GM18505 (cell line): ENCODE data around the gene RFNG.

ENCODE experiments used
- ATAC-seq: cut with Tn5 transposase; IDR thresholded peaks from one replicate; pipeline ENCODE4 v1.9.1; 2021; ENCODE audit not compliant: unreplicated experiment
- POLR2A ChIP-seq: IDR thresholded peaks from 4 replicates; pipeline ENCODE4 v1.6.1; 2011; ENCODE audit warnings: borderline replicate concordance; ENCODE audit not compliant: insufficient read depth, insufficient read length; ENCODE audit errors: extremely low read depth

The RFNG gene

DNA sequence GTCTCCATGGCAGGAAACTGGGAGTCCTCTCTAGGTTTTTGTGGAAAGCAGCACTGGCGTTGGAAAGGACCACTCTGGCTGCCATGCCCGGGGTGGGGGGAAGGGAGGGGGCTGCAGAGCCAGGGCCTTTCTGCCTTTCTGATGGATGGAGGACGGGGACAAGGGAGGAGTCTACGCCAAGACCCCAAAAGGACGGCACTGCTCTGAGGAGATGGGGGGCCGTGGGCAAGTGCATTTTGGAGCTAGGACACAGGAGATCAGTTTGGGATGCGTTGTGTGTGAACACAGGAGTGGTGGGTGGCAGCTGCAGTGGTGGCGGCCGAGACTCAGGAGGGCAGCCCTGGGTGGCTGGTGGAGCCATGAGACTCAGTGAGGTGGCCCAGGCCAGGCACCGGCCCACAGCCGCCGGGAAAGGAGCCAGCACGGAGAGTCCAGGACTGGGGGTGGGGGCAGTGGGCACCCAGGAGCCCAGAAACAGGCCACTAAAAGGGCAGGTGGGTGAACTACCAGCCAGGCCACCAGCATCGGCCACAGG is 31.0 kb downstream of the RFNG start:
- ATAC-seq, result no peak
- TF ChIP-seq POLR2A, result no peak

DNA sequence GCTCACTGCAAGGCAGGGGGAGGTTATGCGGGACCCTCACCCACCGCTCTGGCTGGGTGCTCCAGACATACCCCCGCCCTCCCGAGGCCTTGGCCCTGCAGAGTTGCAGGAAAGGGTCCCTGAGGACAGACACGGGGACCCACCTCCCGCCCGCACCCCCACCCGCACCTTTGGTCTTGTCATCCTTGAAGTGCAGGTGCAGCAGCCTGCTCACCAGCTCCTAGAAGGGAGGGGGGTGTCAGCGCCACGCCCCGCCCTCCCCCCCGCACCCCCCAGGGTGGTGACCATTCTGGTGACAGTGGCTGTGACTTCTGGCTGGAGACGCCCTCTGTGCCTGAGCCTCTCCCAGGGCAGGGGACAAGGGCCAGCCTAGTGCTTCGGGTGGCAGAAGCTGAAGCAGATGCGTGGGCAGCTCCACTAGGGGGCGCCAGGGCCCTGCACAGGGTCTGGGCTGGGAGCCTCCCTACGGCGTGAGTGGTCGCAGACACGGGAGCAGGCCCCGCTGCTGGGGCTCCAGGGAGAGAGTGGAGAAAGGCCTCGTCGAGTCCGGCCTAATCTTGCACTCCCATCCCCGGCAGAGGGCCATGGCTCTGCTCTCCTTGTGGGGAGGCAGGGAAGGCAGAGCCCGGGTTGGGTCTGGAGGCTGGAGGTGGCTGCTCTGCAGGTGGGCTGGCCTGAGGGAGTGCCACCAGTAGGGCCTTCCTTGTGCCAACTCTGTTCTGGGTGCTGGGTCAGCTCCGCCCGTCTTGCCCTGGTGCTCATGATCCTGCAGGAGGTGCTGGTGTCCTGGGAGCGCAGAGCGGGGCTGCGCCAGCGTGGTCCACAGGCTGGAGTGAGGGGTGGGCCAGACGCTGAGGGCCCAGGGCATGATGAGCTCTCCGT is 31.7 kb downstream of the RFNG start:
- no peak for ATAC-seq
- no peak for TF ChIP-seq POLR2A

GRCh38 chr17:82018989-82019689 is 32.5 kb downstream of the RFNG start:
- no peak for ATAC-seq
- no peak for TF ChIP-seq POLR2A

DNA sequence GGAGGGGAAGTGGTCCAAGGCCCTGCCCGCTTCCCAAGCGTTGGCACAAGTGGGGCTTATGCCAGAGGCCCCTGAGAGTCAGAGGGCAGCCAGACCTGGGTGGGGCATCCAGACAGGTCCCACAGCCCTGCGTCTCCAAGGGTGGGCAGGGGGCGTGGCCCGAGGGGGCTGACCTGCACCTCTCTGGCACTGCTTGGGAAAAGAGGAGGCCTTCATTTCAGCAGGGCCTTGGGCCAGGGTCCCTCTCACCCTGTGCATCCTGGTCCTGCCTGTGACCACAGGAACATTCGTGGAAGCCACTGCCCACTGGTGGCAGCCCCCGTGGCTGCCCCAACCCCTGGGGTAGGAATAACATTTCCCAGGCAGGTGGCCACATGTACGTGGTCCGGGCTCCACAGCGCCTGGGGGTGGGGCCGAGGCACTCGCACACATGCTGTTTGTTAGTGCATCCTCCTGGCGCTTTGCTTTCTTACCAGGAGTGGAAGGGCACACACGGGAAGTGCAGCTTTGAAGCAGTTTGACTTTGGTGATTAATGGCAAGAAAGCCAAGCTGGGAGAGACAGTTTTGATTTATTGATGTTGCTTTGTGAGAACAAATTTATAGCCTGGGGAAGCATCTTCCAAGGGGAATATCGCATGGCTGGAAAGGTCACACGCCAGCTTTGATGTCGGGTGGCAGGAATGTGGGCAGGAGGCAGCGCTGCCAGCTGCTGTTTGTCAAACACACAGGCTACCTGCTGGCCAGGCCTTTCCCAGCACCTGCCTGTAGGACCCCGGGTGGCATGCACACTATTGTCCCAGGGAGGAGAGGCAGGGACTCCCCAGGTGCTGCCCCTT is 33.2 kb downstream of the RFNG start:
- no peak for ATAC-seq
- no peak for TF ChIP-seq POLR2A

- TF ChIP-seq POLR2A, result no peak
- no peak for ATAC-seq
These were observed 33.9 kb downstream of the RFNG start for GRCh38 chr17:82017612-82018151.

- no peak for ATAC-seq
- TF ChIP-seq POLR2A, result no peak
These were observed 34.6 kb downstream of the RFNG start for GRCh38 chr17:82016875-82017459.

DNA sequence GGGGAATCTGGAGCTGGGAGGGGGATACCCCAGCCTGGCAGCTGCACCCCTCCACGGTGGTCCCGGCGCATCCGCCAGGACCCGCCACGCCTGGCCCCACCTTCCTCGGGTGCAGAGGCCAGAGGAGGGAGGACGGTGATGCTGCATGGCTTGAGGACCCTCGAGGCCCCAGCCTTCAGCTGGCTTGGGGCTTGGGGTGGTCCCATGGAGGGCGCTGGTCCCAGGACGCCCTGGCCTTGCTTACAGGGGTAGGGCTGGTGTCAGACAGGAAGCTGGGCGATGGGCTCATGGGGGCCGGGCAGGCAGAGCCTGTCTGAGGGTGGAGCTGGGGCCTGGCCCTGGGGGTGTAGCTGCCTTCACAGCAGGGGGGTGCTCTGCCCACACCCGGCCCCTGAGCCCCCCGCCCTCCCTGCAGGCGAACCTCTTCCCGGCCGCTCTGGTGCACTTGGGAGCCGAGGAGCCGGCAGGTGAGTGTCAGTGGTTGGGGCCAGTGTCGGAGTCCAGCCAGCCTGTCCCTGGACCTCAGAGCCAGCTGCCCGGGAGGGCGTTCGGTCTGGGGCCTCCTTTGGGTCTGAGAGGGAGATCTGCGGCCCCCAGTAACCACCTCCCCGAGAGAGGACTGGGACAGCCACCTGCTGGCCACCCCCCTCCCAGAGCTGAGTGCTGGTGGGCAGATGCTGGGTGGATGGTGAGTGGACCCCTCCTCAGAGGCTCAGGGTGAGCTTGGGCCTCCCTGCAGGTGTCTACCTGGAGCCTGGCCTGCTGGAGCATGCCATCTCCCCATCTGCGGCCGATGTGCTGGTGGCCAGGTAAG is 35.3 kb downstream of the RFNG start:
- no peak for TF ChIP-seq POLR2A
- no peak for ATAC-seq

DNA sequence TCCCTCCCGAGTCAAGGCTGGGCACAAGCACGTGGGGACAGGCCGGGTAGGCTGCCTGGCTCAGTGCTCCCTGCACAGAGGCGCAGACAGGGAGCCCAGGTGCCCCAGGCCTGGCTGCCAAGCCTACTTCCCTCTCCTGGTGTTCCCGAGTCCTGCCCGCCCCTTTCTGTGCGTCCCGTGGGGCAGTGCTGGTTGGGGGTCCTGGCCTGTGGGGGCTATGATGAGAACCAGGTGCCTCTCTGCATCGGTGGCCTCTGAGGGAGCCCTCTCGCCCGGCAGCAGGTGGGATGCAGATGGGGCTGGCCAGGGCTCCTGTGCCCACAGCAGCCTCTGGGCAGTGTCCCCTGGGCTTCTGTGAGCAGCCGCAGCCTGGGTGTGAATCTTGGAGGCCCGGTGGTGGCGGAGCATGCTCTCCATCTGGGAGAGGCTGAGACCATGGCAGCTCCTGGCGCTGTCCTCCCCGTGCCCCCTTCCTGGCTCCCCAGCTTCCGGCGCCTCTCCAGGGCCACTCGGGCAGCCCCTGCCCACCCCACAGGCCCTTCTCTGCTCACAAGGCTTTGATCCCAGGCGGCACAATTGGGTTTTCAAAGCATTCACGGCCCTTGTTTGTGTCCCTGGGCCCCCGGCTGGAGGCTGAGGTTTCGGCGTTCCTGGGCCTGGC is 36.2 kb downstream of the RFNG start:
- no peak for TF ChIP-seq POLR2A
- no peak for ATAC-seq

DNA sequence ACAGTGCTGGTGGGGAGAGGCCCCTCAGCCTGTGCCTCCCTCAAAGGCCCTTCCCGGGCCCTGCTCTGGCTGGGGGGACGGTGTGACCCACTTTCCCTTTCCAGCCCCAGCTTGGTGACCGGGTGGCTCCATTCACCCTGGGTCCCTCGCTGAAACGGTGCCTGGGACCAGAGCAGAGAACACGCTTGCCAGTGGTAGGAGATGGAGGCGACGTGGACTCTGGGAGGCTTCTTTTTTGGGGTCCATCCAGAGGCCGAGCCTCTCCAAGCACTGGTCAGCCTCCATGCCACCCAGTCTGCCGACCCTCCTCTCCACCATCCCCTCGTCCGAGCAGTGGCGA is 36.7 kb downstream of the RFNG start:
- no peak for ATAC-seq
- no peak for TF ChIP-seq POLR2A

- TF ChIP-seq POLR2A, result no peak
- ATAC-seq, result no peak
These were observed 37.2 kb downstream of the RFNG start for GRCh38 chr17:82014432-82014831.

GRCh38 chr17:82013772-82014321 is 37.8 kb downstream of the RFNG start:
- ATAC-seq, result no peak
- TF ChIP-seq POLR2A, result no peak
